K562 (cell line): ENCODE measurements around the gene ANO2. TPM values are rescaled to one million over a fixed set of nuclear protein-coding genes. Genes with fewer than 3 reads are reported as not detected.
A peak's percentile ranks its signal among the peaks of the same experiment; 100 is the strongest.

Source experiments
- ATAC-seq: fragments of 200-7000 bp; cut with Tn5 transposase; 3 replicates; pipeline ENCODE4 v1.9.1; 2020; ENCODE audit warnings: moderate library complexity
- BruUV-seq: library from RNA; stranded (reverse); fragments of 400-500 nt; replicated peaks from 2 replicates; lab custom pipeline; 2021; lab: Mats Ljungman, UMichigan
- CTCF ChIA-PET: fragments of 300-600 bp; formaldehyde crosslinking; extraction: SDS; loops from one replicate; lab custom pipeline; 2021; ENCODE audit warnings: low intra/inter-chr PET ratio; lab: Yijun Ruan, JAX
- POLR2A ChIA-PET: fragments of 300-600, 350-650 bp; sonication (Branson Sonifier 250); formaldehyde crosslinking; extraction: SDS; loops from one replicate; lab custom pipeline; 2021; ENCODE audit warnings: antibody characterized with exemption, inconsistent platforms; lab: Yijun Ruan, JAX
- DNase-seq, 4 experiments: peaks; one replicate each; pipeline versions ENCODE4 v3.0.0 to v3.0.0-alpha.2; 2011 to 2018; ENCODE audit warnings: low spot score in 3 of 4, mixed read lengths in 3 of 4; ENCODE audit errors: extremely low read depth in 1 of 4
- FAIRE-seq: peaks from 2 replicates; lab custom pipeline; 2011; peaks lifted over from hg19 to GRCh38; lab: Jason Lieb, UNC
- H2AFZ ChIP-seq: 2 replicates; pipeline ENCODE4 v1.6.0; 2011; ENCODE audit warnings: low read depth, low read length, control low read depth, inconsistent platforms
- H3K27ac ChIP-seq: fragments of 200-600 bp; 3 replicates; pipeline ENCODE4 v1.8.0; 2011; ENCODE audit warnings: low read depth, mild to moderate bottlenecking, control low read depth, inconsistent platforms, low read length, moderate library complexity, mixed read lengths; ENCODE audit errors: extremely low read depth
- H3K27me3 ChIP-seq, 2 experiments: fragments of 300-600 bp in 1 of 2; 2 replicates in 1 of 2; 3 replicates in 1 of 2; pipeline versions ENCODE4 v1.6.0 to v1.8.0; 2011; ENCODE audit warnings: inconsistent platforms in 2 of 2, low read length in 2 of 2, mild to moderate bottlenecking in 1 of 2, mixed read lengths in 1 of 2, moderate library complexity in 1 of 2; ENCODE audit not compliant: control insufficient read depth in 2 of 2, insufficient read depth in 2 of 2
- H3K36me3 ChIP-seq: fragments of 300-600 bp; 3 replicates; pipeline ENCODE4 v1.8.0; 2011; ENCODE audit warnings: mild to moderate bottlenecking, low read length, inconsistent platforms; ENCODE audit not compliant: control insufficient read depth, insufficient read depth
- H3K4me1 ChIP-seq, 2 experiments: fragments of 200-600 bp in 1 of 2; replicated peaks in 1 of 2; 2 replicates in 1 of 2; 3 replicates in 1 of 2; pipeline versions ENCODE4 v1.5.1 to v1.8.0; 2011; ENCODE audit warnings: inconsistent platforms in 2 of 2, low read length in 2 of 2, mild to moderate bottlenecking in 1 of 2, mixed read lengths in 1 of 2, moderate library complexity in 1 of 2; ENCODE audit not compliant: control insufficient read depth in 2 of 2, insufficient read depth in 2 of 2
- H3K4me2 ChIP-seq: 2 replicates; pipeline ENCODE4 v1.6.1; 2011; ENCODE audit warnings: low read length, control low read depth, inconsistent platforms, mixed read lengths; ENCODE audit not compliant: insufficient read depth
- H3K4me3 ChIP-seq: fragments of 200-600 bp; sonication (generic), shearing (Covaris generic); 2 replicates; pipeline ENCODE4 v1.5.1; 2016; ENCODE audit warnings: control low read depth, inconsistent platforms
- H3K79me2 ChIP-seq: fragments of 200-600 bp; 3 replicates; pipeline ENCODE4 v1.8.0; 2011; ENCODE audit warnings: low read length, inconsistent platforms; ENCODE audit not compliant: control insufficient read depth, insufficient read depth
- H3K9ac ChIP-seq, 2 experiments: 2 replicates each; pipeline versions ENCODE4 v1.6.0 to v1.6.1; 2011; ENCODE audit warnings: low read depth in 2 of 2, low read length in 2 of 2, control low read depth in 1 of 2, inconsistent platforms in 1 of 2, mild to moderate bottlenecking in 1 of 2, mixed read lengths in 1 of 2; ENCODE audit not compliant: insufficient read depth in 1 of 2
- H3K9me1 ChIP-seq: one replicate; pipeline ENCODE4 v1.6.0; 2011; ENCODE audit warnings: inconsistent platforms, mild to moderate bottlenecking, low read length, moderate library complexity; ENCODE audit not compliant: control insufficient read depth, insufficient read depth
- H3K9me3 ChIP-seq: replicated peaks from 2 replicates; pipeline ENCODE4 v1.5.1; 2011; ENCODE audit warnings: low read depth, low read length, inconsistent platforms; ENCODE audit not compliant: control insufficient read depth, insufficient read depth
- H4K20me1 ChIP-seq: replicated peaks from 2 replicates; pipeline ENCODE4 v1.6.1; 2011; ENCODE audit warnings: low read length, inconsistent platforms, mixed read lengths; ENCODE audit not compliant: control insufficient read depth, insufficient read depth
- C11orf30 ChIP-seq: fragments of 450-650 bp; IDR thresholded peaks from 2 replicates; pipeline ENCODE4 v1.6.1; 2016; ENCODE audit warnings: low read depth, mild to moderate bottlenecking
- ILK ChIP-seq: fragments of 450-650 bp; IDR thresholded peaks from 2 replicates; pipeline ENCODE4 v1.6.1; 2016; ENCODE audit warnings: missing genetic modification characterization, low read depth, mild to moderate bottlenecking, missing compliant biosample characterization, moderate library complexity, borderline replicate concordance
- L3MBTL2 ChIP-seq: fragments of 450-650 bp; IDR thresholded peaks from 2 replicates; pipeline ENCODE4 v1.6.1; 2016; ENCODE audit warnings: mild to moderate bottlenecking, moderate library complexity
- RBFOX2 ChIP-seq: fragments of 200-400 bp; formaldehyde crosslinking; IDR thresholded peaks from 2 replicates; pipeline ENCODE4 v1.6.1; 2017; ENCODE audit warnings: low read depth, mild to moderate bottlenecking, low read length, moderate library complexity
- WHSC1 ChIP-seq: IDR thresholded peaks from one replicate; pipeline ENCODE4 v1.6.1; 2012; ENCODE audit warnings: low read length, control low read depth, inconsistent platforms
- ZNF586 ChIP-seq: fragments of 450-650 bp; formaldehyde crosslinking; conservative IDR thresholded peaks from 2 replicates; pipeline ENCODE4 v1.4.0; 2020; ENCODE audit warnings: mild to moderate bottlenecking, moderate library complexity
- WGBS: fragments of 100-300 bp; shearing (Covaris generic); methylation state at CpG from one replicate; pipeline ENCODE4 v1.1.6; 2016; ENCODE audit warnings: low coverage, mixed read lengths; ENCODE audit not compliant: insufficient coverage; ENCODE audit errors: missing lambda C conversion rate; 5-methylcytosine and 5-hydroxymethylcytosine counted together
- in situ Hi-C: fragments of 300-500 bp; cut with MboI; formaldehyde crosslinking; loops from 4 replicates; pipeline ENCODE4 v1.15.0; 2018; ENCODE audit warnings: inconsistent platforms, mixed read lengths
- intact Hi-C: fragments of 100-400 bp; cut with micrococcal nuclease; formaldehyde crosslinking; loops from 2 replicates; pipeline ENCODE4 v1.14.2; 2022
- polyA plus RNA-seq, 8 experiments: library from polyadenylated mRNA; depleted of rRNA in 4 of 8; stranded (reverse) in 5 of 8; unstranded in 3 of 8; fragments of >200 nt; fragmentation: Nextera tagmentation in 2 of 8; fragmentation: Illumina TruSeq in 1 of 8; extraction: Ambion mirVana in 2 of 8; extraction: Trizol in 1 of 8; gene quantifications; 2 replicates each; pipeline versions ENCODE4 v1.2.1 to v1.2.3, GENCODE V29; 2011 to 2014; ENCODE audit warnings: inconsistent platforms in 1 of 8, missing spikeins in 1 of 8
- total RNA-seq, 7 experiments: library from RNA; depleted of rRNA in 6 of 7; stranded (reverse); fragments of >200 nt in 6 of 7; fragmentation: Illumina TruSeq in 2 of 7; extraction: Trizol in 2 of 7; gene quantifications; 2 replicates each; pipeline versions ENCODE4 v1.2.1 to v1.2.3, GENCODE V29; 2011 to 2021; ENCODE audit warnings: low replicate concordance in 1 of 7
- TF ChIP-seq, protein P1 (sequence below): sonication (generic); formaldehyde crosslinking; IDR thresholded peaks from 2 replicates; pipeline ENCODE4 v1.8.0; 2023; ENCODE audit warnings: mild to moderate bottlenecking, missing genetic modification reagents
- TF ChIP-seq, protein P2 (sequence below), 3 experiments: IDR thresholded peaks in 2 of 3; conservative IDR thresholded peaks in 1 of 3; 2 replicates each; pipeline ENCODE4 v1.5.1; 2011 to 2012; ENCODE audit warnings: low read length in 3 of 3, mild to moderate bottlenecking in 3 of 3, control low read depth in 2 of 3, improper control_type of control experiment in 1 of 3, inconsistent platforms in 1 of 3, low read depth in 1 of 3, mixed read lengths in 1 of 3, moderate library complexity in 1 of 3; ENCODE audit not compliant: insufficient read depth in 2 of 3
- TF ChIP-seq, protein P3 (sequence below): fragments of 250-450 bp; sonication (Bioruptor Pico); IDR thresholded peaks from 2 replicates; pipeline ENCODE4 v1.5.0; 2022; ENCODE audit warnings: mild to moderate bottlenecking
- TF ChIP-seq, protein P4 (sequence below): IDR thresholded peaks from 2 replicates; pipeline ENCODE4 v1.6.1; 2011; ENCODE audit warnings: borderline replicate concordance, low read depth, mild to moderate bottlenecking, moderate library complexity, low read length; ENCODE audit not compliant: insufficient read depth, poor library complexity, severe bottlenecking

The ANO2 gene
- total and polyA plus RNA-seq, 9 of the 15 experiments (the other 6 are each of a cell fraction or from before 2014, with no cell fraction given), result 0.64 TPM; not detected in 8

DNA sequence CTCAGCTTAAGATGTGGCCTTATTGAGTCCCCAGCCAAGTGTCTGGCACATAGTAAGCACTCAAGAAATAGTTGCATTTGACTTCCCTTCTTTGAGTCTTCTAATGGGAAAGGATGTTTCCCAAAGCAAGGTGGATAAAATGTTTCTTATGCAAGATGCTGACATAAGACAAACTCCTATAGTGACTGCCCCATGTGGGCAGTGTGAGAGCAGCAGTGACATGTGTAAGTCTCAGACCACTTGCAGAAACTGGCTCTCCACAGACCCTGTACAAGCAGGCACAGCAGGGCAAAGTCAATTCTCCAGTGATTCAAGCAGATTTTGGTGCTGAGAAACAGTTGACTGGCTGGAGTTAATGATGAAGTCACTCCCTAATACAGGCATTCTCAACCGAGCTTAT lies 255.3 kb downstream of the ANO2 start:
- POLR2A ChIA-PET, result interaction anchor here (0.6 kb wide), 1 partner anchor 1566 kb away, joined by 3 read pairs; no protein-coding TSS in a partner anchor
- Histone ChIP-seq H3K27me3 (no peaks in the 10 kb centered on the region), H3K4me3 (no peak overlapping the region)
- no peak for TF ChIP-seq RBFOX2
- TF ChIP-seq L3MBTL2, result no peak
- TF ChIP-seq ZNF586 (CRISPR knock-in tag), result no peak
- TF ChIP-seq ILK (tag), result no peak
- TF ChIP-seq, protein P1, sequence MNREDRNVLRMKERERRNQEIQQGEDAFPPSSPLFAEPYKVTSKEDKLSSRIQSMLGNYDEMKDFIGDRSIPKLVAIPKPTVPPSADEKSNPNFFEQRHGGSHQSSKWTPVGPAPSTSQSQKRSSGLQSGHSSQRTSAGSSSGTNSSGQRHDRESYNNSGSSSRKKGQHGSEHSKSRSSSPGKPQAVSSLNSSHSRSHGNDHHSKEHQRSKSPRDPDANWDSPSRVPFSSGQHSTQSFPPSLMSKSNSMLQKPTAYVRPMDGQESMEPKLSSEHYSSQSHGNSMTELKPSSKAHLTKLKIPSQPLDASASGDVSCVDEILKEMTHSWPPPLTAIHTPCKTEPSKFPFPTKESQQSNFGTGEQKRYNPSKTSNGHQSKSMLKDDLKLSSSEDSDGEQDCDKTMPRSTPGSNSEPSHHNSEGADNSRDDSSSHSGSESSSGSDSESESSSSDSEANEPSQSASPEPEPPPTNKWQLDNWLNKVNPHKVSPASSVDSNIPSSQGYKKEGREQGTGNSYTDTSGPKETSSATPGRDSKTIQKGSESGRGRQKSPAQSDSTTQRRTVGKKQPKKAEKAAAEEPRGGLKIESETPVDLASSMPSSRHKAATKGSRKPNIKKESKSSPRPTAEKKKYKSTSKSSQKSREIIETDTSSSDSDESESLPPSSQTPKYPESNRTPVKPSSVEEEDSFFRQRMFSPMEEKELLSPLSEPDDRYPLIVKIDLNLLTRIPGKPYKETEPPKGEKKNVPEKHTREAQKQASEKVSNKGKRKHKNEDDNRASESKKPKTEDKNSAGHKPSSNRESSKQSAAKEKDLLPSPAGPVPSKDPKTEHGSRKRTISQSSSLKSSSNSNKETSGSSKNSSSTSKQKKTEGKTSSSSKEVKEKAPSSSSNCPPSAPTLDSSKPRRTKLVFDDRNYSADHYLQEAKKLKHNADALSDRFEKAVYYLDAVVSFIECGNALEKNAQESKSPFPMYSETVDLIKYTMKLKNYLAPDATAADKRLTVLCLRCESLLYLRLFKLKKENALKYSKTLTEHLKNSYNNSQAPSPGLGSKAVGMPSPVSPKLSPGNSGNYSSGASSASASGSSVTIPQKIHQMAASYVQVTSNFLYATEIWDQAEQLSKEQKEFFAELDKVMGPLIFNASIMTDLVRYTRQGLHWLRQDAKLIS (CRISPR knock-in tag), result no peak
- no peak for TF ChIP-seq WHSC1
- TF ChIP-seq, protein P2, sequence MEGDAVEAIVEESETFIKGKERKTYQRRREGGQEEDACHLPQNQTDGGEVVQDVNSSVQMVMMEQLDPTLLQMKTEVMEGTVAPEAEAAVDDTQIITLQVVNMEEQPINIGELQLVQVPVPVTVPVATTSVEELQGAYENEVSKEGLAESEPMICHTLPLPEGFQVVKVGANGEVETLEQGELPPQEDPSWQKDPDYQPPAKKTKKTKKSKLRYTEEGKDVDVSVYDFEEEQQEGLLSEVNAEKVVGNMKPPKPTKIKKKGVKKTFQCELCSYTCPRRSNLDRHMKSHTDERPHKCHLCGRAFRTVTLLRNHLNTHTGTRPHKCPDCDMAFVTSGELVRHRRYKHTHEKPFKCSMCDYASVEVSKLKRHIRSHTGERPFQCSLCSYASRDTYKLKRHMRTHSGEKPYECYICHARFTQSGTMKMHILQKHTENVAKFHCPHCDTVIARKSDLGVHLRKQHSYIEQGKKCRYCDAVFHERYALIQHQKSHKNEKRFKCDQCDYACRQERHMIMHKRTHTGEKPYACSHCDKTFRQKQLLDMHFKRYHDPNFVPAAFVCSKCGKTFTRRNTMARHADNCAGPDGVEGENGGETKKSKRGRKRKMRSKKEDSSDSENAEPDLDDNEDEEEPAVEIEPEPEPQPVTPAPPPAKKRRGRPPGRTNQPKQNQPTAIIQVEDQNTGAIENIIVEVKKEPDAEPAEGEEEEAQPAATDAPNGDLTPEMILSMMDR (IDR thresholded peaks at IDR 0.05 in 2 of 3, conservative IDR thresholded peaks at IDR 0.05 in 1 of 3; ENCODE audit: insufficient read depth in 2 of 3, low read depth in 1 of 3, low read length in 3 of 3), result 0 out of 6 replicates have a peak, but pooled peaks of 1 of the 3 experiments have one; percentile 14
- TF ChIP-seq, protein P3, sequence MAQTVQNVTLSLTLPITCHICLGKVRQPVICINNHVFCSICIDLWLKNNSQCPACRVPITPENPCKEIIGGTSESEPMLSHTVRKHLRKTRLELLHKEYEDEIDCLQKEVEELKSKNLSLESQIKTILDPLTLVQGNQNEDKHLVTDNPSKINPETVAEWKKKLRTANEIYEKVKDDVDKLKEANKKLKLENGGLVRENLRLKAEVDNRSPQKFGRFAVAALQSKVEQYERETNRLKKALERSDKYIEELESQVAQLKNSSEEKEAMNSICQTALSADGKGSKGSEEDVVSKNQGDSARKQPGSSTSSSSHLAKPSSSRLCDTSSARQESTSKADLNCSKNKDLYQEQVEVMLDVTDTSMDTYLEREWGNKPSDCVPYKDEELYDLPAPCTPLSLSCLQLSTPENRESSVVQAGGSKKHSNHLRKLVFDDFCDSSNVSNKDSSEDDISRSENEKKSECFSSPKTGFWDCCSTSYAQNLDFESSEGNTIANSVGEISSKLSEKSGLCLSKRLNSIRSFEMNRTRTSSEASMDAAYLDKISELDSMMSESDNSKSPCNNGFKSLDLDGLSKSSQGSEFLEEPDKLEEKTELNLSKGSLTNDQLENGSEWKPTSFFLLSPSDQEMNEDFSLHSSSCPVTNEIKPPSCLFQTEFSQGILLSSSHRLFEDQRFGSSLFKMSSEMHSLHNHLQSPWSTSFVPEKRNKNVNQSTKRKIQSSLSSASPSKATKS (CRISPR knock-in tag), result no peak
- TF ChIP-seq C11orf30, result 0 out of 2 replicates have a peak, but pooled peaks have one; percentile 7
- TF ChIP-seq, protein P4, sequence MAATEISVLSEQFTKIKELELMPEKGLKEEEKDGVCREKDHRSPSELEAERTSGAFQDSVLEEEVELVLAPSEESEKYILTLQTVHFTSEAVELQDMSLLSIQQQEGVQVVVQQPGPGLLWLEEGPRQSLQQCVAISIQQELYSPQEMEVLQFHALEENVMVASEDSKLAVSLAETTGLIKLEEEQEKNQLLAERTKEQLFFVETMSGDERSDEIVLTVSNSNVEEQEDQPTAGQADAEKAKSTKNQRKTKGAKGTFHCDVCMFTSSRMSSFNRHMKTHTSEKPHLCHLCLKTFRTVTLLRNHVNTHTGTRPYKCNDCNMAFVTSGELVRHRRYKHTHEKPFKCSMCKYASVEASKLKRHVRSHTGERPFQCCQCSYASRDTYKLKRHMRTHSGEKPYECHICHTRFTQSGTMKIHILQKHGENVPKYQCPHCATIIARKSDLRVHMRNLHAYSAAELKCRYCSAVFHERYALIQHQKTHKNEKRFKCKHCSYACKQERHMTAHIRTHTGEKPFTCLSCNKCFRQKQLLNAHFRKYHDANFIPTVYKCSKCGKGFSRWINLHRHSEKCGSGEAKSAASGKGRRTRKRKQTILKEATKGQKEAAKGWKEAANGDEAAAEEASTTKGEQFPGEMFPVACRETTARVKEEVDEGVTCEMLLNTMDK, result no peak
- TF ChIP-seq, all 486 proteins: peak for 2
- H3K9me1 ChIP-seq, result no peaks in the 10 kb centered on the region
- H4K20me1 ChIP-seq, result no peaks in the 10 kb centered on the region; the same call in 1 of the 2 replicates
- intact Hi-C loops (no loop called here), in situ Hi-C loops (no loop called here)
- no peaks in the 10 kb centered on the region for H3K79me2 ChIP-seq
- H3K36me3 ChIP-seq, result no peaks in the 10 kb centered on the region
- no peak for FAIRE-seq
- no peaks in the 10 kb centered on the region for H3K9me3 ChIP-seq
- WGBS, result 8% methylated on average over 1 of the region's 1 CpG
- peak in 1 of 4 experiments; percentile 7 for DNase-seq
- no peaks in the 10 kb centered on the region; a peak in 1 of 5 replicates for H3K4me1 ChIP-seq
- no TSS peak for BruUV-seq
- H3K27ac ChIP-seq, result no peak overlapping the region
- H3K9ac ChIP-seq, result no peak overlapping the region
- H2AFZ ChIP-seq, result no peak overlapping the region
- ATAC-seq, result peak; percentile 77
- CTCF ChIA-PET, result no interaction called here
- H3K4me2 ChIP-seq, result no peak overlapping the region
